Large intestine (tissue), 3 donors: ENCODE data around the gene MIB1. TPM values are rescaled to one million over a fixed set of nuclear protein-coding genes. Genes with fewer than 3 reads are reported as not detected.

Experiments used
- DNase-seq, 2 donors: peaks; one replicate each; pipeline versions ENCODE4 v3.0.0 to v3.0.0-alpha.2; 2013
- H3K27ac ChIP-seq: one replicate; pipeline ENCODE4 v1.5.1; 2013; ENCODE audit warnings: low read length
- H3K27me3 ChIP-seq: 2 replicates; pipeline ENCODE4 v1.6.1; 2013; ENCODE audit warnings: low read length; ENCODE audit not compliant: control insufficient read depth, insufficient read depth
- H3K36me3 ChIP-seq: 2 replicates; pipeline ENCODE4 v1.6.1; 2013; ENCODE audit warnings: low read length; ENCODE audit not compliant: control insufficient read depth, insufficient read depth
- H3K4me1 ChIP-seq: one replicate; pipeline ENCODE4 v1.6.1; 2013; ENCODE audit warnings: low read length; ENCODE audit not compliant: control insufficient read depth, insufficient read depth
- H3K4me3 ChIP-seq: one replicate; pipeline ENCODE4 v1.5.1; 2013; ENCODE audit warnings: low read length
- H3K9me3 ChIP-seq: one replicate; pipeline ENCODE4 v1.6.1; 2013; ENCODE audit warnings: mild to moderate bottlenecking, low read depth, low read length, moderate library complexity; ENCODE audit not compliant: control insufficient read depth
- WGBS: methylation state at CpG from one replicate; pipeline ENCODE4 v1.1.5; 2013; ENCODE audit warnings: low lambda C conversion rate; ENCODE audit not compliant: insufficient coverage; 5-methylcytosine and 5-hydroxymethylcytosine counted together
- polyA plus RNA-seq: library from polyadenylated mRNA; unstranded; fragments of 120-200 nt; gene quantifications from one replicate; pipeline ENCODE4 v1.2.1, GENCODE V29; 2013

The MIB1 gene
- polyA plus RNA-seq, 1 donor = 25.4 TPM

- no peaks in the 10 kb centered on the region for H3K9me3 ChIP-seq
- DNase-seq = no peak
- WGBS = 80% methylated on average over 1 of the region's 4 CpGs
Measured at GRCh38 chr18:21833604-21834298, 93.2 kb downstream of the MIB1 start.

GRCh38 chr18:21834299-21834660 lies 93.7 kb downstream of the MIB1 start:
- Histone ChIP-seq H3K36me3 (peaks cover 6% of the 10 kb centered on the region), H3K4me3 (no peak overlapping the region), H3K9me3 (no peaks in the 10 kb centered on the region), H3K27me3 (no peaks in the 10 kb centered on the region), H3K27ac (no peak overlapping the region), H3K4me1 (no peaks in the 10 kb centered on the region)
- WGBS = no CpG with 5 or more reads among the region's 3 CpGs
- DNase-seq = no peak

More at GRCh38 chr18:21833604-21834298, 93.2 kb downstream of the MIB1 start:
- no peaks in the 10 kb centered on the region for H3K27me3 ChIP-seq
- H3K4me1 ChIP-seq = no peaks in the 10 kb centered on the region
- H3K36me3 ChIP-seq = peaks cover 3% of the 10 kb centered on the region
- H3K4me3 ChIP-seq = no peak overlapping the region
- H3K27ac ChIP-seq = no peak overlapping the region

- no peak overlapping the region for H3K27ac ChIP-seq
- no peaks in the 10 kb centered on the region for H3K27me3 ChIP-seq
- no peaks in the 10 kb centered on the region for H3K9me3 ChIP-seq
- H3K4me3 ChIP-seq = no peak overlapping the region
- 100% methylated on average over 1 of the region's 1 CpG for WGBS
- DNase-seq = no peak
- H3K4me1 ChIP-seq = no peaks in the 10 kb centered on the region
- peaks cover 51% of the 10 kb centered on the region for H3K36me3 ChIP-seq
Measured at GRCh38 chr18:21841570-21841969, 101.0 kb downstream of the MIB1 start.

- Histone ChIP-seq H3K4me3 (no peak overlapping the region), H3K36me3 (peaks cover 65% of the 10 kb centered on the region), H3K27me3 (no peaks in the 10 kb centered on the region), H3K27ac (no peak overlapping the region), H3K9me3 (no peaks in the 10 kb centered on the region), H3K4me1 (no peaks in the 10 kb centered on the region)
- 100% methylated on average over 1 of the region's 2 CpGs for WGBS
- no peak for DNase-seq
Measured at GRCh38 chr18:21843341-21843740, 102.7 kb downstream of the MIB1 start.

- Histone ChIP-seq H3K27ac (no peak overlapping the region), H3K27me3 (no peaks in the 10 kb centered on the region), H3K4me3 (no peak overlapping the region), H3K9me3 (no peaks in the 10 kb centered on the region), H3K36me3 (peaks cover 22% of the 10 kb centered on the region), H3K4me1 (no peaks in the 10 kb centered on the region)
- no peak for DNase-seq
- 70% methylated on average over 2 of the region's 5 CpGs for WGBS
Measured at GRCh38 chr18:21851327-21851961, 110.9 kb downstream of the MIB1 start.

GRCh38 chr18:21853016-21853415 lies 112.4 kb downstream of the MIB1 start:
- WGBS = 76% methylated on average over 3 of the region's 3 CpGs
- Histone ChIP-seq H3K4me1 (no peaks in the 10 kb centered on the region), H3K4me3 (no peak overlapping the region), H3K9me3 (no peaks in the 10 kb centered on the region), H3K36me3 (peaks cover 19% of the 10 kb centered on the region), H3K27me3 (no peaks in the 10 kb centered on the region), H3K27ac (no peak overlapping the region)
- DNase-seq = no peak

GRCh38 chr18:21853775-21854552 lies 113.4 kb downstream of the MIB1 start:
- DNase-seq = no peak
- Histone ChIP-seq H3K4me3 (no peak overlapping the region), H3K36me3 (peaks cover 18% of the 10 kb centered on the region), H3K4me1 (no peaks in the 10 kb centered on the region), H3K27me3 (no peaks in the 10 kb centered on the region), H3K27ac (no peak overlapping the region), H3K9me3 (no peaks in the 10 kb centered on the region)
- 86% methylated on average over 1 of the region's 6 CpGs for WGBS

GRCh38 chr18:21855432-21855831 lies 114.8 kb downstream of the MIB1 start:
- no peaks in the 10 kb centered on the region for H3K9me3 ChIP-seq
- H3K36me3 ChIP-seq = peaks cover 26% of the 10 kb centered on the region
- no peaks in the 10 kb centered on the region for H3K4me1 ChIP-seq
- H3K4me3 ChIP-seq = no peak overlapping the region
- no peak overlapping the region for H3K27ac ChIP-seq
- no CpG with 5 or more reads among the region's 3 CpGs for WGBS
- no peaks in the 10 kb centered on the region for H3K27me3 ChIP-seq
- no peak for DNase-seq

GRCh38 chr18:21857871-21858270 lies 117.3 kb downstream of the MIB1 start:
- no peak for DNase-seq
- no peaks in the 10 kb centered on the region for H3K9me3 ChIP-seq
- H3K4me1 ChIP-seq = no peaks in the 10 kb centered on the region
- H3K36me3 ChIP-seq = peaks cover 41% of the 10 kb centered on the region
- 100% methylated on average over 1 of the region's 3 CpGs for WGBS
- H3K27me3 ChIP-seq = no peaks in the 10 kb centered on the region
- H3K27ac ChIP-seq = no peak overlapping the region
- no peak overlapping the region for H3K4me3 ChIP-seq

GRCh38 chr18:21858544-21858943 lies 118.0 kb downstream of the MIB1 start:
- Histone ChIP-seq H3K9me3 (no peaks in the 10 kb centered on the region), H3K27me3 (no peaks in the 10 kb centered on the region), H3K4me3 (no peak overlapping the region), H3K27ac (no peak overlapping the region), H3K4me1 (no peaks in the 10 kb centered on the region), H3K36me3 (peaks cover 45% of the 10 kb centered on the region)
- WGBS = 60% methylated on average over 1 of the region's 1 CpG
- DNase-seq = no peak
